IPS-11a (cell line): ENCODE measurements around the gene PPP1R3A.
"Not testable (repeated sequence)": the region's sequence is repeated elsewhere in the genome, so short reads cannot be mapped to it uniquely, and the experiment has no call there.

Experiments used
- H3K4me3 ChIP-seq: one replicate; pipeline ENCODE4 v1.5.1; 2013; ENCODE audit warnings: low read depth, low read length, control low read depth

PPP1R3A gene, protein sequence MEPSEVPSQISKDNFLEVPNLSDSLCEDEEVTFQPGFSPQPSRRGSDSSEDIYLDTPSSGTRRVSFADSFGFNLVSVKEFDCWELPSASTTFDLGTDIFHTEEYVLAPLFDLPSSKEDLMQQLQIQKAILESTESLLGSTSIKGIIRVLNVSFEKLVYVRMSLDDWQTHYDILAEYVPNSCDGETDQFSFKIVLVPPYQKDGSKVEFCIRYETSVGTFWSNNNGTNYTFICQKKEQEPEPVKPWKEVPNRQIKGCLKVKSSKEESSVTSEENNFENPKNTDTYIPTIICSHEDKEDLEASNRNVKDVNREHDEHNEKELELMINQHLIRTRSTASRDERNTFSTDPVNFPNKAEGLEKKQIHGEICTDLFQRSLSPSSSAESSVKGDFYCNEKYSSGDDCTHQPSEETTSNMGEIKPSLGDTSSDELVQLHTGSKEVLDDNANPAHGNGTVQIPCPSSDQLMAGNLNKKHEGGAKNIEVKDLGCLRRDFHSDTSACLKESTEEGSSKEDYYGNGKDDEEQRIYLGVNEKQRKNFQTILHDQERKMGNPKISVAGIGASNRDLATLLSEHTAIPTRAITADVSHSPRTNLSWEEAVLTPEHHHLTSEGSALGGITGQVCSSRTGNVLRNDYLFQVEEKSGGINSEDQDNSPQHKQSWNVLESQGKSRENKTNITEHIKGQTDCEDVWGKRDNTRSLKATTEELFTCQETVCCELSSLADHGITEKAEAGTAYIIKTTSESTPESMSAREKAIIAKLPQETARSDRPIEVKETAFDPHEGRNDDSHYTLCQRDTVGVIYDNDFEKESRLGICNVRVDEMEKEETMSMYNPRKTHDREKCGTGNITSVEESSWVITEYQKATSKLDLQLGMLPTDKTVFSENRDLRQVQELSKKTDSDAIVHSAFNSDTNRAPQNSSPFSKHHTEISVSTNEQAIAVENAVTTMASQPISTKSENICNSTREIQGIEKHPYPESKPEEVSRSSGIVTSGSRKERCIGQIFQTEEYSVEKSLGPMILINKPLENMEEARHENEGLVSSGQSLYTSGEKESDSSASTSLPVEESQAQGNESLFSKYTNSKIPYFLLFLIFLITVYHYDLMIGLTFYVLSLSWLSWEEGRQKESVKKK

GRCh38 chr7:113918946-113919345 lies at the start of gene PPP1R3A:
Gene PPP1R3A, minus strand, starts transcription at chr7:113919009. Its CDS starts 13 bp downstream, at chr7:113918996.
- H3K4me3 ChIP-seq: no peak within 1 kb of the TSS

DNA sequence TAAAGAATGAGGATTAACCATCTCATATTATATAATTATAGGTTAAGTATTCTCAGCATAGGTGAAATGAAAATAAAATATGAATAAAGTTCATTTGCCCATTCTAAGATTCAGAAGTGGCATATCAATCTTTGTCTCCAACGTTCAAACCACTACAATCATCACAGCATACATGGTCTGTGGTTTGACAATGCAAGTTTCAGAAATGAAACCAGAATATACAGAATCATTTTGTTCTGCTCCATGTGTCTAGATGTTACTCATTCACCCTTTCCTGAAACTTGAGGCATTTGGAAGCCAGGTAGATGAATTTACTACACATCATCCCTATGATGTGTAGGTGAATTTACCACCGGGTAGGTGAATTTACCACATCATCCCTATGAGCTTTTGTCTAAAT lies 44.5 kb upstream of the PPP1R3A start:
- no peak overlapping the region for H3K4me3 ChIP-seq

DNA sequence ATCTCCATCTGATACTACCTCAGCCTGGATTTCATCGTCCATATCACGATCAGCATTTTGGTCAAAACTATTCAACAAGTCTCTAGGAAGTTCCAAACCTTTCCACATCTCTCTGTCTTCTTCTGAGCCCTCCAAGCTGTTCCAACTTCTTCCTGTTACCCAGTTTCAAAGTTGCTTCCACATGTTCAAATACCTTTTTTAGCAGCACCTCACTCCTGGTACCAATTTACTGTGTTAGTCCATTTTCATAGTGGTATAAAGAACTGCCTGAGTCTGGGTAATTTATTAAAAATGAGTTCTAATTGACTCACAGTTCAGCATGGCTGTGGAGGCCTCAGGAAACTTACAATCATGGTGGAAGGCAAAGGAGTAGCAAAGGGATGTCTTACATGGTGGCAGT lies 41.1 kb upstream of the PPP1R3A start:
- H3K4me3 ChIP-seq: no peak overlapping the region

DNA sequence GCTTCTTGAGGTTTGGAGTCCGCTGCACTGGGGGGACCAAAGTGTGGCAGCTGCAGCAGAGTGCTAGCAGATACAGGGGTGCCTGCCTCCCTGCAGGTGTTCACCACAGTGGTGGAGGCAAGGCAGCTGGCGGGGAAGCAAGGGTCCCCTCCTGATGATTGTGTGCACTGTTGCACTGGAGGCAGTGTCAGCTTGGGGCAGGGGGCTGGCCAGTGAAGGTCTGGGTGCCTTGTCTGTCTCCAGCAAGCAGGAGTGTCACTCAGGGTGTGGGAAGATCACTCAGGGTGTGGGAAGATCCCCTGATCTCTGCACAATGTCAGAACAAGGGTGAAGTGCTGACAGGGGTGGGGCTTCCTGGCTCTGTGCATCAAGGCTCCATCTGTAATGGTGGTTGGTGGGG lies 36.3 kb upstream of the PPP1R3A start:
- no peak overlapping the region for H3K4me3 ChIP-seq

DNA sequence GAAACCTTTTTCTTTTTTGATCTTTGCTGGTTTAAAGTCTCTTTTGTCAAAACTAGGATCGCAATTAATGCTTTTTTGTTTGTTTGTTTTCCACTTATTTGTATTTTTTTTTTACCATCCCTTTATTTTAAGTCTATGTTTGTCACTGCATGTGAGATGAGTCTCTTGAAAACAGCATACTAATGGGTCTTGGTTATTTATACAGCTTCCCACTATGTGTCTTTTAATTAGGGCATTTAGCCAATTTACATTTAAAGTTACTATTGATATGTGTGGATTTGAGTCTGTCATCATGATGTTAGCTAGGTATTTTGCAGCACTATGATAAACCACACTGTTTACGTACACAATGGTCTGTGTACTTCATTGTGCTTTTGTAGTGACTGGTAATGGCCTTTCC lies 34.7 kb upstream of the PPP1R3A start:
- H3K4me3 ChIP-seq: no peak overlapping the region

DNA sequence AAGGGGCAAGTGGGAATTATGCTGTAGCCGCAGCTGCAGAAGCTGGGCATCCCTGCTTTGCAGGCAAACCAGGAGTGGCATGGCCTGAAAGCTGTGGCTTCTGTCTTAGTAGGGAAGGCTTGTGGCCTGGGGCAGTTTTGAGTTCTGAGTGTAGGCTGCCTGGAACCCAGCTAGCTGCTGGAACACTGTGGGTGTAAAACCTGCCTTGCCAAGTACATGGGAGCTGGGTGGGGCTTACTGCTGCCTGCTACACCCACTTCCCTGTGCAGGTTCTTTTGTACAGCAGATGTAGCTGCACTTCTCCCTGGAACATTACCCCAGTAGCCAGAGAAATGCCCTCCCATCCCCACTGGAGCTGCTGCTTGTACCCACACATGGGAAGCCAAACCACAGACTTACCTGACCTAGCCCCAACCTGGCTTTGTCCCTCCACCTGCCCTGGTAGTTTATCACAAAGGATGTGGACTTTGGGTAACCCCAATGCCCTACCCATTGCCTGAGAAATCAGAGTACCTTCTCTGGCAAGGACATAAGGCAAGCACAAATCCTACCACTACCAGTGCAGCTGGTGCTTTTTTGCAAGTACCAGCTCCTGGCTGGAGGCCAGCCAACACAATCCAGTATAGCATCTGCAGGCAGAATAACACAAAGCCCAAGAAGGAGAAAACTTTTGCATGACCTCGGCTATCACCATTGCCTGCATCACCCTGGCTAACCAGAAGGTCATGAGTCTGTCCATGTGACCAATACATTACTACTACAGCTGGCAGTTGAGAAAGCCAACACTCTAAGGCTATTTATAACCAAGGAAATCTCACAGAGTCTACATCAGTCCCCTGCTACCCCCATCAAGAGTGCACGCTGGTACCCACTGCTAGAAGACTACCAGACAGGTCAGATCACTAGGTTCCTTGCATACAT lies 26.5 kb upstream of the PPP1R3A start:
- H3K4me3 ChIP-seq: no peak overlapping the region

- no peak overlapping the region for H3K4me3 ChIP-seq
Observed at GRCh38 chr7:113936982-113937381, 18.2 kb upstream of the PPP1R3A start.

DNA sequence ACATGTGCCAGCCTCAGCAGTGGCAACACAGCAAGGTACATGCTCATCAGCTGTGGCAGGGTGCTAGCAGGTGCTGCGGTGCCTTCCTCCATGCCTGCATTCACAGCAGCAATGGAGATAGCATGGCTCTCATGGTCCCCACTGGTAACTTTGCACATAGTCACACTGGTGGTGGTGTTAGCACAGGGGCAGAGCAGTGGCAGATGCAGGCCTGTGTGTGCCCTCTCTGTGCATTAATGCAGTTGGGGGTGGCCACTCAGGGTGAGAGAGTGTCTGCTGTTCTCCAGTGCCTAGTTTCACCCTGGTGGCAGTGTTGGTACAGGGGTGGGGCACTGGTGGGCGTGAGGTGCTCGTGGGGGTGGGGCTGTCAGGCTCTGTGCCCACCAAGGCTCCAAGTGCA lies 17.7 kb upstream of the PPP1R3A start:
- H3K4me3 ChIP-seq: no peak overlapping the region

DNA sequence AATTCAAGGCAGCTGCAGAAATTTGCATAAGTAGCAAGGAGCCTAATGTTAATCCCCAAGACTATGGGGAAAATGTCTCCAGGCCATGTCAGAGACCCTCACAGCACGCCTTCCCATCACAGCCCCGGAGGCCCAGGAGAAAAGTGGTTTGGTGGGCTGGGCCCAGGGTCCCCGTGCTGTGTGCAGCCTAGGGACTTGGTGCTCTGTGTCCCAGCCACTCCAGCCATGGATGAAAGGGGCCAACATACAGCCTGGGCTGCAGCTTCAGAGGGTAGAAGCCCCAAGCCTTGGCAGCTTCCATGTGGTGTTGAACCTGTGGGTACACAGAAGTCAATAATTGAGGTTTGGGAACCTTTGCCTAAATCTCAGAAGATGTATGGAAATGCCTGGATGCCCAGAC lies 10.6 kb upstream of the PPP1R3A start:
- H3K4me3 ChIP-seq: not testable (repeated sequence)

GRCh38 chr7:113928112-113928511 lies 9.3 kb upstream of the PPP1R3A start:
- no peak overlapping the region for H3K4me3 ChIP-seq

DNA sequence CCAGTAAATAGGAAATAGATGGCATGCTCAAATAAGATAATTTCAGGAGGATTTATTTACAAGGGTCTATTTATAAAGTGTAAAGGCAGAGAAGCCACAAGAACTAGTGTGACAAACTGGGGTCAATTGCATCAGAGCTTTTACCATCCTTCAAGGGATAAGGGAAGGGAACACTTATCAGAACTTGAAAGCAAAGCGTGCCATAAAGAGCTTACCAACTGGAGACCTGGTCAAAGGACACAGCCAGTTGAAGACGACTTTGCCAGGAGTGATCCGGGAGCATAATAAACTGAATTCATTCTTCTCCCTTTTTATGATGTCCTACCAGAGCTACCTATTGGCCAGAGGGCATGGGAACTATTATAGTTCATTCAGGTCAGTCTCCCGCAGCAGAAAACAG lies 3.2 kb upstream of the PPP1R3A start:
- H3K4me3 ChIP-seq: no peak overlapping the region

GRCh38 chr7:113921363-113921762 lies 2.6 kb upstream of the PPP1R3A start:
- no peak overlapping the region for H3K4me3 ChIP-seq

DNA sequence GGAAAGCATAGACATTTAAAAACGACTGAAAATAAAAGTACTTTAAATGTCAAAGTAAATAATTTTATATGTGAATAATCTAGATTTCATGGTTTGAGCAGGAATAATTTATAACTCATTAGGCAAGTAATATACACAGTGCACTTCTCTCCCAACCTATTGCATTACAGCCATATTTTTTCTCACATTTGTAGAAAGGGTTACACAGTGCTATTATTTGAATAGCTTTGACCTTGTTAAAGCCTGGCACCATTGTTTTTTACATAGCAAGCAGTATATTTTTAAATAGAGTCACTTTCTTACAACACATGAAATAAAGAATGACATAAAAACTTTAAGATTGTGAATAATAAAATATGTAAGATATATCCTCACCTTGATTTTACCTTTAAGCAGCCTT lies 969 bp downstream of the PPP1R3A start:
- H3K4me3 ChIP-seq: no peak overlapping the region

GRCh38 chr7:113915956-113916355 lies 2.9 kb downstream of the PPP1R3A start:
- no peak overlapping the region for H3K4me3 ChIP-seq

DNA sequence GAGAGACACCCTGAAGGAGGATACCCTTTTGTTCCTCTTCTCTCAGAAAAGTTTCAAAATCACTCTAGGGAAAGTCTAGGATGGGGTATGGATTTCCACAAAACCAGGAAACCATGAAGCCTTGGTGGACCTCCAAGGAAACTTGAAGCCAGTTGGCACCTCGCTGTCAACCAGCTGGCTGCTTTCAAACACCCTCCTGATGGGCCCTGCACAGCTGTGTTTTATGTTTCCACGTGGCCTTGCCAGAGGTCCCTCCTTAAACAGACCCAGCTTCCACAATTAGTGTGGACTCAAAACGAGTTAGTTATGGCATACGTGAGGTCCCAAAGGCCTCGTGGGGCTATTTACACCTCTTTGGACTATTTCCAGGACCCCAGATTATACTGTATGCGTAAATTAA lies 5.9 kb downstream of the PPP1R3A start:
- no peak overlapping the region for H3K4me3 ChIP-seq

GRCh38 chr7:113907617-113908016 lies 11.2 kb downstream of the PPP1R3A start:
- no peak overlapping the region for H3K4me3 ChIP-seq

- H3K4me3 ChIP-seq: no peak overlapping the region
Observed at GRCh38 chr7:113904521-113904920, 14.3 kb downstream of the PPP1R3A start.

DNA sequence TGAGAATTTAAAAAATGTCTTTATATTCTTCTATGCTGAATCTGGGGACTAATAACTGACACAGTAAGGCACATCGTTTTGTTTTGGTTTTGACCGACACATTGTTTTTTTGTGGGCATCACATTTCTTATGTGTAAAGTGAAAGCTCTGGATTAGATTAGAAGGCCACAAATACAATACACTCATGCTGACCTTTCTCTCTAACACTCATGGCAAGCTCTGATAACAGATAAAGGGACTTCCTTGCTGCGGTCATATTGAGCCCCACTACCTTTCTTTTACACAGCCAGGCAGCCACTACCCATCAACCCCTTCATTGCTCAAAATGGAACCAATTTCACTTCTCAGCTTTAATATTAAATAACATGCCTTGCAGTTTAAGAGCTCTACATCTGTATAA lies 26.0 kb downstream of the PPP1R3A start:
- H3K4me3 ChIP-seq: no peak overlapping the region

DNA sequence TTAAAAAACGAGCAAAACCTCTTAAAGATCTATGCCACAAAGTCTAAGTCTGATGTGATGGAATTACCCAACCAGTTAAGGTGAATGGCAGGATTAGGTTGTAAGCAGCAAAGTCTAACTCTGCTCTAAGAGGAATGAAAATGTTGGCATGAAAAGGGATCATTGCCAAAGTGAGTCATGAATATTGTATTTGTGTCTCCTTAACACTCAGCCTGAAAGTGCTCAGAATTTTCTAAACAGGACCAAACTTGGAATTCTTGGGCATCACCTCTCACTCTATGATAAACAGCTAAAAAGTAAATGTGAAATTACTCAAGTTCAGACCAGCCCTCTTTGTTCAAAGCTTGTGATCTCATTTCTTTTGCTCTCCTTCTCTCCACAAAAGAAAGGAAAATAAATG lies 27.0 kb downstream of the PPP1R3A start:
- H3K4me3 ChIP-seq: no peak overlapping the region

DNA sequence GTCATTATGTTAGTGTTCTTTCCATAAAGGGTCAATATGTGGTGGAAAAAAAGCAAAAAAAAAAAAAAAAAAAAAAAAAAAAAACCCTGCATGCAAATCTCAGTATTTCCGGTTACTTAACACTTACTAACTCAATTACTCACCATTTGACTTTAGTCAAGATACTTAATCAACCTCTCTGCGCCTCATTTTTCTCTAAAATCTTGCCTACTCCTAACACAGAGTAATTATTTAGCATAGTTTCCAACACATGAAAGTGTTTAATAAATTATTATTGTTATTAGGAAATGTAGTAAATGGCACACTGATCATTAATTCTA lies 27.8 kb downstream of the PPP1R3A start:
- no peak overlapping the region for H3K4me3 ChIP-seq
